Neural progenitor cell (in vitro differentiated cells): ENCODE measurements around the gene PCDHA2. TPM values are rescaled to one million over a fixed set of nuclear protein-coding genes. Genes with fewer than 3 reads are reported as not detected.
"Not testable (repeated sequence)": the region's sequence is repeated elsewhere in the genome, so short reads cannot be mapped to it uniquely, and the experiment has no call there.

Source experiments
- DNase-seq: peaks from one replicate; pipeline ENCODE4 v3.0.0-alpha.2; 2016; ENCODE audit warnings: low spot score
- H2AFZ ChIP-seq: fragments of 200-600 bp; sonication (generic); replicated peaks from 2 replicates; pipeline ENCODE4 v1.6.1; 2016; ENCODE audit warnings: antibody characterized with exemption
- H3F3A ChIP-seq: fragments of 200-600 bp; sonication (generic); 2 replicates; pipeline ENCODE4 v1.6.1; 2016; ENCODE audit warnings: antibody characterized with exemption, low read depth
- H3K27ac ChIP-seq: fragments of 200-600 bp; sonication (generic); 2 replicates; pipeline ENCODE4 v1.5.1; 2016; ENCODE audit warnings: mild to moderate bottlenecking
- H3K27me3 ChIP-seq: fragments of 200-600 bp; sonication (generic); 2 replicates; pipeline ENCODE4 v1.6.1; 2016; ENCODE audit warnings: mild to moderate bottlenecking, moderate library complexity
- H3K36me3 ChIP-seq: fragments of 200-600 bp; sonication (generic); 2 replicates; pipeline ENCODE4 v1.5.1; 2016
- H3K4me1 ChIP-seq: fragments of 200-600 bp; sonication (generic); 2 replicates; pipeline ENCODE4 v1.6.1; 2016; ENCODE audit warnings: mixed run types
- H3K4me2 ChIP-seq: fragments of 200-600 bp; sonication (generic); 2 replicates; pipeline ENCODE4 v1.6.1; 2016
- H3K4me3 ChIP-seq: fragments of 200-600 bp; sonication (generic); 2 replicates; pipeline ENCODE4 v1.5.1; 2016
- H3K79me2 ChIP-seq: fragments of 200-600 bp; sonication (generic); 2 replicates; pipeline ENCODE4 v1.6.1; 2016; ENCODE audit warnings: low read depth
- H3K9ac ChIP-seq: fragments of 200-600 bp; sonication (generic); 2 replicates; pipeline ENCODE4 v1.6.1; 2016
- H3K9me3 ChIP-seq: fragments of 200-600 bp; sonication (generic); 2 replicates; pipeline ENCODE4 v1.5.1; 2016; ENCODE audit warnings: low read depth
- H4K20me1 ChIP-seq: fragments of 200-600 bp; sonication (generic); 2 replicates; pipeline ENCODE4 v1.6.1; 2016; ENCODE audit warnings: low read depth
- H3K27ac Mint-ChIP-seq: 3 replicates; pipeline ENCODE4 v1.8.0; 2021; ENCODE audit warnings: mixed read lengths
- H3K27me3 Mint-ChIP-seq: 2 replicates; pipeline ENCODE4 v1.8.0; 2022; ENCODE audit warnings: low read depth, mild to moderate bottlenecking, inconsistent platforms, moderate library complexity, mixed read lengths; ENCODE audit not compliant: insufficient read depth
- H3K36me3 Mint-ChIP-seq: 3 replicates; pipeline ENCODE4 v1.8.0; 2021; ENCODE audit warnings: mixed read lengths
- H3K4me1 Mint-ChIP-seq: 3 replicates; pipeline ENCODE4 v1.8.0; 2021; ENCODE audit warnings: mixed read lengths
- H3K4me3 Mint-ChIP-seq: 3 replicates; pipeline ENCODE4 v1.8.0; 2021; ENCODE audit warnings: mild to moderate bottlenecking, moderate library complexity, mixed read lengths
- H3K9me3 Mint-ChIP-seq: 3 replicates; pipeline ENCODE4 v1.8.0; 2020; ENCODE audit warnings: mixed read lengths
- EZH2 ChIP-seq: fragments of 200-600 bp; sonication (generic); IDR thresholded peaks from 2 replicates; pipeline ENCODE4 v1.6.1; 2017; ENCODE audit warnings: antibody characterized with exemption, mild to moderate bottlenecking, moderate library complexity
- EZH2phosphoT487 ChIP-seq: fragments of 200-600 bp; sonication (generic); IDR thresholded peaks from 2 replicates; pipeline ENCODE4 v1.6.1; 2017; ENCODE audit warnings: antibody characterized with exemption
- total RNA-seq: library from RNA; depleted of rRNA; stranded (reverse); fragments of >200 nt; gene quantifications from 2 replicates; pipeline ENCODE4 v1.2.3, GENCODE V29; 2015; ENCODE audit warnings: low replicate concordance
- TF ChIP-seq, protein P1 (sequence below): fragments of 200-600 bp; sonication (generic); IDR thresholded peaks from 2 replicates; pipeline ENCODE4 v1.5.1; 2017; ENCODE audit warnings: antibody characterized with exemption, mild to moderate bottlenecking

PCDHA2 gene
- total RNA-seq, 1 donor from 2014 or later: 3.7 TPM

DNA sequence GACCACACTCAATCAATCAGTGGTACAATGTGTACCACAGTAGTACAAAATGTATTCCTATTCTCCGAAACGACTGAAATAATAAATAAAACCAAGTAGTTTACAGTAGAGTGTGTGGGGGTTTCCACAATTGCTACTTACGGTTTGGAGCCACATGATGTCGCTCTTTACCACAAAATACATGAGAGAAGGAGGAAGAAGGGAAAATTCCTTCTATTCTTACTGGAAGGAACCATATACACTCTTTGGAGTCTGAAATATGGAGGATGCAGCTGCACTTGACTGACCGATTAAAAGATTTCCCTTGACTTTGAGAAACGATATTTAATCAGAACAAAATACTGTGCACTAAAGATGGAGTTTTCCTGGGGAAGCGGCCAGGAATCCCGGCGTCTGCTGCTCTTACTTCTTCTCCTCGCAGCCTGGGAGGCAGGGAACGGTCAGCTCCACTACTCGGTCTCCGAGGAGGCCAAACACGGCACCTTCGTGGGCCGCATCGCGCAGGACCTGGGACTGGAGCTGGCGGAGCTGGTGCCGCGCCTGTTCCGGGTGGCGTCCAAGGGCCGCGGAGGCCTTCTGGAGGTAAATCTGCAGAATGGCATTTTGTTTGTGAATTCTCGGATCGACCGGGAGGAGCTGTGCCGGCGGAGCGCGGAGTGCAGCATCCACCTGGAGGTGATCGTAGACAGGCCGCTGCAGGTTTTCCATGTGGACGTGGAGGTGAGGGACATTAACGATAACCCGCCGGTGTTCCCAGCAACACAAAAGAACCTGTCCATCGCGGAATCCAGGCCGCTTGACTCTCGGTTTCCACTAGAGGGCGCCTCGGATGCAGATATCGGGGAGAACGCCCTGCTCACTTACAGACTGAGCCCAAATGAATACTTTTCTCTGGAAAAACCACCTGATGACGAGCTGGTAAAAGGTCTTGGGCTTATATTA is 12.5 kb downstream of the PCDHA2 start, which contains the start of gene PCDHA4:
Gene PCDHA4 (plus strand): TSS at position 235 of the 942 bp plus-strand sequence.
- peaks cover 4% of the 10 kb centered on the region for H3K79me2 ChIP-seq
- H4K20me1 ChIP-seq: no peaks in the 10 kb centered on the region
- Mint-ChIP-seq H3K27ac (peak within 1 kb of the TSS; percentile 98), H3K27me3 (peaks cover 4% of the 10 kb centered on the region), H3K36me3 (peaks cover 34% of the 10 kb centered on the region), H3K4me1 (peaks cover 13% of the 10 kb centered on the region), H3K4me3 (peak within 1 kb of the TSS; percentile 95), H3K9me3 (peaks cover 51% of the 10 kb centered on the region)
- peak within 1 kb of the TSS; percentile 92 for H3K4me3 ChIP-seq
- peaks cover 12% of the 10 kb centered on the region for H3K4me1 ChIP-seq
- peak within 1 kb of the TSS; percentile 100 for H2AFZ ChIP-seq
- H3K9ac ChIP-seq: peak within 1 kb of the TSS; percentile 65
- H3K27me3 ChIP-seq: no peaks in the 10 kb centered on the region
- peaks cover 12% of the 10 kb centered on the region for H3K36me3 ChIP-seq
- no peaks in the 10 kb centered on the region for H3K9me3 ChIP-seq
- peak; percentile 84 for DNase-seq
- H3K4me2 ChIP-seq: peak within 1 kb of the TSS; percentile 87
- H3K27ac ChIP-seq: no peak within 1 kb of the TSS
- H3F3A ChIP-seq: no peaks in the 10 kb centered on the region
- TF ChIP-seq EZH2 (no peak), EZH2phosphoT487 (no peak)
- TF ChIP-seq, protein P1, sequence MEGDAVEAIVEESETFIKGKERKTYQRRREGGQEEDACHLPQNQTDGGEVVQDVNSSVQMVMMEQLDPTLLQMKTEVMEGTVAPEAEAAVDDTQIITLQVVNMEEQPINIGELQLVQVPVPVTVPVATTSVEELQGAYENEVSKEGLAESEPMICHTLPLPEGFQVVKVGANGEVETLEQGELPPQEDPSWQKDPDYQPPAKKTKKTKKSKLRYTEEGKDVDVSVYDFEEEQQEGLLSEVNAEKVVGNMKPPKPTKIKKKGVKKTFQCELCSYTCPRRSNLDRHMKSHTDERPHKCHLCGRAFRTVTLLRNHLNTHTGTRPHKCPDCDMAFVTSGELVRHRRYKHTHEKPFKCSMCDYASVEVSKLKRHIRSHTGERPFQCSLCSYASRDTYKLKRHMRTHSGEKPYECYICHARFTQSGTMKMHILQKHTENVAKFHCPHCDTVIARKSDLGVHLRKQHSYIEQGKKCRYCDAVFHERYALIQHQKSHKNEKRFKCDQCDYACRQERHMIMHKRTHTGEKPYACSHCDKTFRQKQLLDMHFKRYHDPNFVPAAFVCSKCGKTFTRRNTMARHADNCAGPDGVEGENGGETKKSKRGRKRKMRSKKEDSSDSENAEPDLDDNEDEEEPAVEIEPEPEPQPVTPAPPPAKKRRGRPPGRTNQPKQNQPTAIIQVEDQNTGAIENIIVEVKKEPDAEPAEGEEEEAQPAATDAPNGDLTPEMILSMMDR: peak; percentile 78

DNA sequence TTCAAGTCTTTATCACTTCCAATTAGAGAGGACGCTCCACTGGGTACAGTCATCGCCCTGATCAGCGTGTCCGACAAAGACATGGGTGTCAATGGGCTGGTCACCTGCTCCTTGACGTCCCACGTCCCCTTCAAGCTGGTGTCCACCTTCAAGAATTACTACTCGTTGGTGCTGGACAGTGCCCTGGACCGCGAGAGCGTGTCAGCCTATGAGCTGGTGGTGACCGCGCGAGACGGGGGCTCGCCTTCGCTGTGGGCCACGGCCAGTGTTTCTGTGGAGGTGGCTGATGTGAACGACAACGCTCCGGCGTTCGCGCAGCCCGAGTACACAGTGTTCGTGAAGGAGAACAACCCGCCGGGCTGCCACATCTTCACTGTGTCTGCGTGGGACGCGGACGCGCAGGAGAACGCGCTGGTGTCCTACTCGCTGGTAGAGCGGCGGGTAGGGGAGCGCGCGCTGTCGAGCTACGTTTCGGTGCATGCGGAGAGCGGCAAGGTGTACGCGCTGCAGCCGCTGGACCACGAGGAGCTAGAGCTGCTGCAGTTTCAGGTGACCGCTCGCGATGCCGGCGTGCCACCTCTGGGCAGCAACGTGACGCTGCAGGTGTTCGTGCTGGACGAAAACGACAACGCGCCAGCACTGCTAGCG is 13.7 kb downstream of the PCDHA2 start:
- H3F3A ChIP-seq, H3K9ac ChIP-seq, H3K79me2 ChIP-seq, H3K4me2 ChIP-seq, H3K27ac Mint-ChIP-seq, H3K27ac ChIP-seq, H4K20me1 ChIP-seq, H3K4me3 ChIP-seq, H3K27me3 Mint-ChIP-seq, H3K9me3 ChIP-seq, DNase-seq, H2AFZ ChIP-seq, H3K27me3 ChIP-seq: not testable (repeated sequence)
- Mint-ChIP-seq H3K4me1 (peaks cover 13% of the 10 kb centered on the region), H3K4me3 (peak overlapping the region; percentile 95), H3K9me3 (peaks cover 55% of the 10 kb centered on the region), H3K36me3 (peaks cover 40% of the 10 kb centered on the region)
- H3K36me3 ChIP-seq: peaks cover 12% of the 10 kb centered on the region
- H3K4me1 ChIP-seq: peaks cover 12% of the 10 kb centered on the region

DNA sequence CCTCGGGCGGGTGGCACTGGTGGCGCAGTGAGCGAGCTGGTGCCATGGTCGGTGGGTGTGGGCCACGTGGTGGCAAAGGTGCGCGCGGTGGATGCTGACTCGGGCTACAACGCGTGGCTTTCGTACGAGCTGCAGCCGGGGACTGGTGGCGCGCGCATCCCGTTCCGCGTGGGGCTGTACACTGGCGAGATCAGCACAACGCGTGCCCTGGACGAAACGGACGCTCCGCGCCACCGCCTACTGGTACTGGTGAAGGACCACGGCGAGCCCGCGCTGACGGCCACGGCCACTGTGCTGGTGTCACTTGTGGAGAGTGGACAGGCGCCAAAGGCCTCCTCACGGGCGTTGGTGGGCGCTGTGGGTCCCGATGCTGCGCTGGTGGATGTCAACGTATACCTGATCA is 14.2 kb downstream of the PCDHA2 start:
- Mint-ChIP-seq H3K4me1 (peaks cover 13% of the 10 kb centered on the region), H3K4me3 (no peak overlapping the region), H3K27me3 (peaks cover 4% of the 10 kb centered on the region), H3K27ac (no peak overlapping the region), H3K36me3 (peaks cover 38% of the 10 kb centered on the region), H3K9me3 (peaks cover 51% of the 10 kb centered on the region)
- H3K79me2 ChIP-seq: peaks cover 4% of the 10 kb centered on the region
- no peak for DNase-seq
- TF ChIP-seq, protein P1: no peak
- TF ChIP-seq EZH2phosphoT487 (no peak), EZH2 (no peak)
- no peak overlapping the region for H2AFZ ChIP-seq
- H3K27me3 ChIP-seq: no peaks in the 10 kb centered on the region
- no peaks in the 10 kb centered on the region for H3K9me3 ChIP-seq
- H3F3A ChIP-seq: no peaks in the 10 kb centered on the region
- peaks cover 12% of the 10 kb centered on the region for H3K4me1 ChIP-seq
- H3K36me3 ChIP-seq: peaks cover 12% of the 10 kb centered on the region
- H3K4me3 ChIP-seq: no peak overlapping the region
- H3K4me2 ChIP-seq: no peak overlapping the region
- no peak overlapping the region for H3K27ac ChIP-seq
- H4K20me1 ChIP-seq: no peaks in the 10 kb centered on the region
- H3K9ac ChIP-seq: no peak overlapping the region
